Activated CD8-positive, alpha-beta T cell treated with anti-CD3 and anti-CD28 coated beads for 36 hours (primary cell): ENCODE measurements around the gene UBR2. TPM values are rescaled to one million over a fixed set of nuclear protein-coding genes. Genes with fewer than 3 reads are reported as not detected.

Experiments
- ATAC-seq: fragments of 200-7000 bp; cut with Tn5 transposase; one replicate; pipeline ENCODE4 v1.10.0; 2021; ENCODE audit warnings: mild to moderate bottlenecking, moderate library complexity
- CTCF ChIA-PET: fragments of 350-600 bp; sonication (Branson Sonifier 250); formaldehyde crosslinking; loops from one replicate; lab custom pipeline; 2021; ENCODE audit warnings: antibody characterized with exemption; lab: Charles Lee
- POLR2A ChIA-PET: fragments of 350-600 bp; sonication (Branson Sonifier 250); formaldehyde crosslinking; loops from one replicate; lab custom pipeline; 2021; ENCODE audit warnings: antibody characterized with exemption; lab: Charles Lee
- DNase-seq: peaks from one replicate; pipeline ENCODE4 v3.0.0-alpha.2; 2020
- H3K27ac Mint-ChIP-seq: one replicate; pipeline ENCODE4 v1.8.0; 2021; ENCODE audit warnings: mild to moderate bottlenecking, mixed read lengths
- H3K27me3 Mint-ChIP-seq: one replicate; pipeline ENCODE4 v1.8.0; 2021; ENCODE audit warnings: mixed read lengths
- H3K36me3 Mint-ChIP-seq: one replicate; pipeline ENCODE4 v1.8.0; 2021; ENCODE audit warnings: low read depth, mixed read lengths
- H3K4me1 Mint-ChIP-seq: one replicate; pipeline ENCODE4 v1.8.0; 2021; ENCODE audit warnings: low read depth, mixed read lengths
- H3K4me3 Mint-ChIP-seq: one replicate; pipeline ENCODE4 v1.8.0; 2021; ENCODE audit warnings: mild to moderate bottlenecking, moderate library complexity, mixed read lengths
- H3K9me3 Mint-ChIP-seq: one replicate; pipeline ENCODE4 v1.8.0; 2021; ENCODE audit warnings: mixed read lengths
- intact Hi-C: fragments of 100-400 bp; cut with micrococcal nuclease; formaldehyde crosslinking; loops from one replicate; pipeline ENCODE4 v1.10.0; 2022
- total RNA-seq, 2 experiments: library from RNA; stranded (reverse); gene quantifications; one replicate each; pipeline ENCODE4 v1.2.3, GENCODE V29; 2021
- TF ChIP-seq, protein P1 (sequence below): fragments of 200-600 bp; IDR thresholded peaks from one replicate; pipeline ENCODE4 v1.8.0; 2022; ENCODE audit warnings: antibody characterized with exemption, mild to moderate bottlenecking

The UBR2 gene
- total RNA-seq, 2 experiments from 2014 or later, result 24.5 to 25.8 TPM

DNA sequence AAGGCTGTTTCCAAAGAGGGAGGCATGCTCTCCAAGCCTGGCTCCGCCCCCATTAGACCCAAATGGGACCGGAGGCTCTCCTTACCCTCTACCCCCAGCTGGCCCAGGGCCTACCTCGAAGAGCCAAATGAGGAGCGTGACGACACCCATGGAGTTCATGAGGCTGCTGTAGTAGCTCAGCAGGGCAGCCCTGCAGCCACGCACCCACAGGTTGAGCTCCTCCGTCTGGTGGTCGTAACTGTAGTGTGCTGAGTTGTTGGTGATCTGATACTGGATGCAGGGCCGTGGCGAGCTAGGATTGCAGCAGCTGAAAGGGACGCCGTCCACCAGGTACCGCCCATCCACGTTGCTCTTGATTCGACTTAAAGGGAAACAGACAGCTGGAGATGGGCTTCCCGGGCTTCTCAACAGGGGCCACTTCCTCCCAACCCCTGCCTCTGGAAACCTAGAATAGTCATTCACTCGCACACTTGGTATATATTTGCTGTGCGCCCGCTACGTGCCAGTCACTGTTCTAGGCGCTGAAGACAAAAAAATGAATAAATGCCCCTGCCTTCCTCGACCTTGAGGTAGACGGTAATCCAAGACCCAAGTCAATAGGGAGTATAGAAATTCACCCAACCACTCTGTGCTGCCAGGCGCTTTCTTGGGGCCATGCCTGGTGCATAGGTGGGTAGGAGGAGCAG, 140.6 kb downstream of the UBR2 start:
- Mint-ChIP-seq H3K36me3 (no peaks in the 10 kb centered on the region), H3K27me3 (no peaks in the 10 kb centered on the region), H3K4me3 (no peak overlapping the region), H3K27ac (no peak overlapping the region), H3K9me3 (no peaks in the 10 kb centered on the region), H3K4me1 (no peaks in the 10 kb centered on the region)
- DNase-seq (no peak), ATAC-seq (no peak)
- CTCF ChIA-PET, result interaction anchor here (0.8 to 1.4 kb wide), 3 partner anchors 11 to 195 kb away, joined by 3 read pairs; no protein-coding TSS in a partner anchor
- POLR2A ChIA-PET, result interaction anchor here (0.8 kb wide), 1 partner anchor 13 kb away, joined by 3 read pairs; no protein-coding TSS in a partner anchor
- TF ChIP-seq, protein P1, sequence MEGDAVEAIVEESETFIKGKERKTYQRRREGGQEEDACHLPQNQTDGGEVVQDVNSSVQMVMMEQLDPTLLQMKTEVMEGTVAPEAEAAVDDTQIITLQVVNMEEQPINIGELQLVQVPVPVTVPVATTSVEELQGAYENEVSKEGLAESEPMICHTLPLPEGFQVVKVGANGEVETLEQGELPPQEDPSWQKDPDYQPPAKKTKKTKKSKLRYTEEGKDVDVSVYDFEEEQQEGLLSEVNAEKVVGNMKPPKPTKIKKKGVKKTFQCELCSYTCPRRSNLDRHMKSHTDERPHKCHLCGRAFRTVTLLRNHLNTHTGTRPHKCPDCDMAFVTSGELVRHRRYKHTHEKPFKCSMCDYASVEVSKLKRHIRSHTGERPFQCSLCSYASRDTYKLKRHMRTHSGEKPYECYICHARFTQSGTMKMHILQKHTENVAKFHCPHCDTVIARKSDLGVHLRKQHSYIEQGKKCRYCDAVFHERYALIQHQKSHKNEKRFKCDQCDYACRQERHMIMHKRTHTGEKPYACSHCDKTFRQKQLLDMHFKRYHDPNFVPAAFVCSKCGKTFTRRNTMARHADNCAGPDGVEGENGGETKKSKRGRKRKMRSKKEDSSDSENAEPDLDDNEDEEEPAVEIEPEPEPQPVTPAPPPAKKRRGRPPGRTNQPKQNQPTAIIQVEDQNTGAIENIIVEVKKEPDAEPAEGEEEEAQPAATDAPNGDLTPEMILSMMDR, result no peak
- intact Hi-C loops, result no loop called here

DNA sequence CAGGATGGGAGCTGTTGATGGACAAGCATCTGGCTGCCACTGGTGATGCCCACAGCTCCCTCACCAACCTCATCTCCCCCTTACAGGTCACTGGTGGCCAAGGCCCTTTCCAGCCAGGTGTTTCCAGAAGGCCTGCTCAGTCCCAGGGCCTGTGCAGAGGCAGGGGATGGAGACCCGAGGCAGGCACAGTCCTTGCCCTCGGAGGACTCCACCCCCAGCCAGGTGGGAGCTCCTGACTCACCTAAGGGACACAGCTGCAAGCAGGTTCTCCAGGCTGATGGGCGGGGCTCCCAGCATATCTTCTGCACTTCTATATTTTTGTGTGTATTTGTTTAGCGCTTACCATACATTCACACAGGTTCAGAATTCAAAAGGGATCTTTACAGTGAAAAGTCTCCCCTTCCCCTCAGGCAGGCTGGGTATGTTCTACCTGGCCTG, 141.1 kb downstream of the UBR2 start:
- H3K4me3 Mint-ChIP-seq, result no peak overlapping the region
- TF ChIP-seq, protein P1, result no peak
- ATAC-seq, result no peak
- no peaks in the 10 kb centered on the region for H3K4me1 Mint-ChIP-seq
- intact Hi-C loops, result no loop called here
- POLR2A ChIA-PET, result no interaction called here
- H3K9me3 Mint-ChIP-seq, result no peaks in the 10 kb centered on the region
- CTCF ChIA-PET, result interaction anchor here (1.0 to 1.3 kb wide), 3 partner anchors 21 to 194 kb away, joined by 3 read pairs; no protein-coding TSS in a partner anchor
- no peak for DNase-seq
- no peaks in the 10 kb centered on the region for H3K27me3 Mint-ChIP-seq
- no peaks in the 10 kb centered on the region for H3K36me3 Mint-ChIP-seq
- no peak overlapping the region for H3K27ac Mint-ChIP-seq

GRCh38 chr6:42707595-42707994, 143.8 kb downstream of the UBR2 start:
- no peak for ATAC-seq
- intact Hi-C loops, result no loop called here
- Mint-ChIP-seq H3K9me3 (peaks cover 8% of the 10 kb centered on the region), H3K4me1 (no peaks in the 10 kb centered on the region), H3K36me3 (no peaks in the 10 kb centered on the region), H3K4me3 (no peak overlapping the region), H3K27ac (no peak overlapping the region), H3K27me3 (no peaks in the 10 kb centered on the region)
- CTCF ChIA-PET, result interaction anchor here (1.6 kb wide), 1 partner anchor 46 kb away, joined by 7 read pairs; no protein-coding TSS in a partner anchor
- TF ChIP-seq, protein P1, result no peak
- DNase-seq, result no peak
- POLR2A ChIA-PET, result interaction anchor here (0.9 kb wide), 1 partner anchor 272 kb away, joined by 3 read pairs; no protein-coding TSS in a partner anchor

DNA sequence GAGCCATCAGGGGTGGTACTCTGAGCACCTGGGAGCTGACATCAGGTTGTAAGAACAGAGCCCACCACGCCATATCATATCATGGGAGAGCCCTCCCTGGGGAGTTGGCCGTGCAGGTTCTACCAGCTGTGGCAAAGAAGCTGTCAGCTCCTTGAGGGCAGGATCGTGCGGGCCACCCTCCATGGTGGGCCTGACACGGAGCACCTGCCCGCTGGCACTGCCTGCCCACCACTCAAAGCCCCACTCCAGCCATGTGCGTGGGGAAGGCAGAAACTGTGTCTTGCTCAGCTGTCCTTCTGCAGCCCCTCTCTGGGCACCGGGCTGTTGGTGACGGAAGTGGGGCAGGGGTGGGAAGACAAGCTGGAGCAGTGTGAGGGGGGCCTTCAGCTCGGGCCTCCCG, 144.3 kb downstream of the UBR2 start:
- Mint-ChIP-seq H3K36me3 (no peaks in the 10 kb centered on the region), H3K4me3 (no peak overlapping the region), H3K9me3 (peaks cover 8% of the 10 kb centered on the region), H3K4me1 (no peaks in the 10 kb centered on the region), H3K27ac (no peak overlapping the region), H3K27me3 (no peaks in the 10 kb centered on the region)
- TF ChIP-seq, protein P1, result no peak
- POLR2A ChIA-PET, result interaction anchor here (0.7 to 0.9 kb wide), 2 partner anchors 10 to 272 kb away, joined by 3 read pairs; no protein-coding TSS in a partner anchor
- intact Hi-C loops, result no loop called here
- CTCF ChIA-PET, result interaction anchor here (1.6 kb wide), 1 partner anchor 46 kb away, joined by 7 read pairs; no protein-coding TSS in a partner anchor
- no peak for ATAC-seq
- no peak for DNase-seq

DNA sequence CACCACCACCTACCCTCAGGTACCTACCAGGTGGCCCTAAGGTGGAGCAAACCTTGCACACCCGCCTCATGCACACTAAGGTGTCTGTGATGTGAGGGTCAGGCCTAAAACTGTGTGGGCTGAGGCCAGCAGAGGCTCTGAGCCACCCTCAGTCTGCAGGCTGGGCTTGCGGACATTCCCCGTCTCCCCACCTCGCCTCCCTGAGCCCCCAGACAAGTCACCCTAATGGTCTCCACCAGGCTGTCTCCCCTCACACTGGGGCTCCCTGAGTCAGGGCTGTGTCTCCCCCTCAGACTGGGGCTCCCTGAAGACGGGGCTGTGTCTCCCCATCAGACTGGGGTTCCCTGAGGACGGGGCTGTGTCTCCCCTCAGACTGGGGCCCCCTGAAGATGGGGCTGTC, 146.0 kb downstream of the UBR2 start:
- intact Hi-C loops, result no loop called here
- POLR2A ChIA-PET, result interaction anchor here (1.3 kb wide), 1 partner anchor 13 kb away, joined by 4 read pairs; no protein-coding TSS in a partner anchor
- no peak overlapping the region for H3K27ac Mint-ChIP-seq
- H3K9me3 Mint-ChIP-seq, result peaks cover 8% of the 10 kb centered on the region
- no peaks in the 10 kb centered on the region for H3K36me3 Mint-ChIP-seq
- H3K4me1 Mint-ChIP-seq, result peaks cover 3% of the 10 kb centered on the region
- ATAC-seq, result no peak
- TF ChIP-seq, protein P1, result no peak
- CTCF ChIA-PET, result no interaction called here
- H3K4me3 Mint-ChIP-seq, result no peak overlapping the region
- no peaks in the 10 kb centered on the region for H3K27me3 Mint-ChIP-seq
- DNase-seq, result no peak
